SIG-M5 treated with dmso at 0.1 percent for 504 hours (cell line): ENCODE data around the gene GRIK4.
A peak's percentile ranks its signal among the peaks of the same experiment; 100 is the strongest.

Experiments used
- DNase-seq: peaks from one replicate; lab custom pipeline; 2025; ENCODE audit not compliant: unreplicated experiment; lab: John Stamatoyannopoulos, UW

Gene GRIK4

DNA sequence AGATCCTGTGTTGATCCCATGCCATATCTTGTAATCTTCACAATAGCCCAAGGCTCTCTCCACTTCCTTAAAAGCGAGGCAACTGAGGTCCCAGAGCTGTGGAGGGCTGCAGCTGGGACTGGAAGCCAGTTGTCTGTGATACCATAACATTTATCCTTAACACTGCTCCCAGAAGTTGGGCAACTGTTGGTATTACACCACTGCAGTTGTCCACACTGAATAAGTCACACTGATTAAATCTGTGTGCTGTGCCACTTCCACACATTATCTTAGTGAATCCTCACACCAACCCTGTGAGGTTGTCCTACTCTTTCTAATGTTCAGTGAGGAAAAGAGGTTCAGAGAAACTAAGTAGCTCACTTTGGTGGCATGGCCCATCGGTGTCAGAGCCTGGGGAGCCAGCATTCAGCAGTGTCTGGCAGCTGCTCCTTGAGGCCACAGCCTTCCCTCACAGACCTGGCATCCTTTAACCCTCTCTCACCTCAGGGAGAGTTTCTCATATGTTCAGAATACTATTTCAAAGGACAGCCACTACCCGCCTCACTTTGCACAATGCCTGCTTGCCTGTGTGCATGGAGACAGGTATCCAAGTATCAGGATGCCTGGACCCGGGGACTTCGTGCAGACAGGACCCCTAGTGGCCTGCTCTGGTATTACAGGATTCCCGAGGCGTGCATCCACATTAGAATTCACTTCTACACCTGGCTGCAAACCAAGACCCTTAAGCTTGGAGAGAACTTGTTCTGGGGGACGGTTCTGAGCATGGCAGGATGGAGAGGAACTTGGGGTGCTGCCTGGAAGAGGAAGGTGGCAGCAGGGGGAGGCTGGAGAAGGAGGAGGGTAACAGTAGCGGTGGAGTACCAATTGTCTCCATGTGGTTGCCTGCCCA lies 290.5 kb downstream of the GRIK4 start:
- peak; percentile 5 for DNase-seq

DNA sequence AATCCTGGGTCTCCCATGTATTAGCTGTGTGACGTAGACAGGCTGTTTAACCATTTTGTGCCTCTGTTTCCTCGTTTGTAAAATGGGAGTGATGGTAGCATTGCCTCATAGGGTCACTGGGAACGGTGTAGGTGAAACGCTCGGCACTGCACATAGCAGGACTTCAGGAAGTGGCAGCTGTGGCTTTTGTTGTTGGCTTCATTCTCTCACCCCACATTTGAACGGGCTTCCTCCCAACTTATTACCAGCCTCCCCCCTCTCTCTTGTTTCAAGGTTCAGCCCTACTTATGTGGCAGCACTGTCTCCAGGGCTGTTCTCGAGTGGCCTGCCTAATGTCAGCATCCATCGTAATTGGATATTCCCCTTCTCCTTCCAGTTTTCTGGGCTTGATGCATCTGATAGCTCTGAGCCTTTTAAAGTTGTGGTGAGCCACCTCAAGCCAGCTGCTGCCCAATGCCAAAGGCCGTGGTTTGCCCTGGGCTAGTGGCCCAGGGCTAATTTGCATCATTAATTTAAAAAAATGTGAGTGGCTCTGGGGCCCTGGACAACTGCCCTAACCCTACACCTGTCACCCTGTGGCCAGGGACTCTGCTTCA lies 294.5 kb downstream of the GRIK4 start:
- no peak for DNase-seq

DNA sequence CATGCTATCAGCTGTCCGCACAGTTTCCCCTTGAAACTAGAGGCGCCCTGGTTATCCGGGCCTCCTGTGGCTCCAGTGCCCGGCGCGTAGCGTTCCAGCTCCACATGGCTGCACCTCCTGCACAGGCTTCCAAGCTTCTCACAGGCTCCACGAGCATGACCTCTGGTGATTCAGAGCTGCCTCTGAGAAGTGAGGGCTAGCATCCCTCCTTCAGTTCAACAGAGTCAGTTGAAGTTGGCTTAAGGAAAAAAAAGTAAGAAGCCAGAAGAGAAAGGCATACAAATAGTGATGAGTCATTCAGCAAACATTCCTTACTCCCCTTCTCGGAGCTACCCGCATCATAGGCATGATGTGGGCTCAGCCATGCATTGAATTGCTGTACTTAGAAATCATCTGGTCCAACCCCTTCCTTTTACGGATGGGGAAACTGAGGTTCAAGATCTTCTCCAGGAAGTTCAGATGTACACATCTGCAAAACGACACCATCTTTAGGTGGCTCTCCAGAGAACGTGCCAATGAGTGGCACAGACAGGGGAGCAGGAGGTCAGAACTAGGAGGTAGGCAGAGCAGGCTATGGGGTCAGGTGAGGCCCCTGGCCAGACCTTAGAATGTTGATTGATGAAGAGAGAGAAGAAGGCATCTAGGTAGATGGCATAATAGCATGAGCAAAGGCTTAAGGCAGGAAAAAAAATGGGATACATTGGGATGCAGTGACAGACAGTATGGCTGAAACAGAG lies 296.0 kb downstream of the GRIK4 start:
- DNase-seq = peak; percentile 30

DNA sequence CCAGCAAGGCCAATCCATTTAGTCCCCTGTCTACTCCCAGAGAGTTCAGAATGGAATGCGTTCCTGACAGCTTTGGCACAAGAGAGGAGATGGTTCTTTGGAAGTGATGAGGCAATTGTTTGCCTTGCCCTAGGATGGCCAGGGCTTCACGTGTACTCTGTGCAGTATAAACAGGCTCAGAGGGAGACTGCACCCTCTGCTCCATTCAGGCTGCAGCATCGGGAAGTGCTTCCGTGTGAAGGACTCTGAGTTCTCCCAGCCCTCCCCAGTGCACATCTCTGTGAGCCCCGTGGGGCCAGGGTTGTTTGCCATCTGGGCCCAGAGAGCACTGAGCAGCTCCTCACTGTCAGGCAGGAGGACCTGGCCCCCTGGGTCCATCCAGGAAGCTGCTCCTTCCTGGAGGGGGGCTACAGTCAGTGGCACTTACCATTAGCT lies 297.1 kb downstream of the GRIK4 start:
- no peak for DNase-seq

DNA sequence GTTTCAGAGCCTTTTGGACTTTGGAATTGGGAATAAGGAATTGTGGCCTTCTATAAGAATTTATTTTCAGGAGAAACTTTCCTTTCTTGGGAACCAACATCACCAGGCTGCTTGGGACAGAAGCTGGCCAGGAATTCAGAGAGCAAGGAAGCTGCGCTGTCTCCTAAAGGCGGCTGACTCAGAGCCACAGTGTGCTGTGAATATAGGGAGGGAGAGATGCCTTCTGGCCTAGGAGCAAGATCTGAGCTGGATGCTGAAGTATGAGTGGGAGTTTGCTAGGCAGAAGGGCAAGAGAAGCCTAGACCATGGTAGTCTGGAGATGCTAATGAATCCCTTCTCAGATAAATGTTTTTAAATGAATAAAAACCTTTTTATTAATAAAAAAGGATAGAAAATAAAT lies 298.7 kb downstream of the GRIK4 start:
- no peak for DNase-seq

DNA sequence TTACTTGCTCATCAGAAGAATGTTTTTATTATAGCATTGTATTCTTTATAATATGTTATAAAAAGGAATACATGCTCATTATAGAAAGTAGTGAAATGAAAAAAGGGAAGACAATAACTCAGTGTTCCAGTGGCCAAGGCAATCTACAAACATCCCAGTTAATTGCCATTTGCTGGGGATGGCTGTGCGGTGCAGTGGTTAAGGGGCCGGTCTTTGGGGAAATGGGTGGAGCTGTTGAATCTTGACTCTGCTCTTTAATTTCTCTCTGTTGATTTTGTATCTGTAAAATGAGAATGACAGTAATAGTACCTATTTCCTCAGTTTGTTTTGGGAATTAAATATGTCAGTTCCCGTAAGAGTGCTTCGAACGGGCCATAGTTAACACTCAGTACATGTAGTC lies 299.7 kb downstream of the GRIK4 start:
- no peak for DNase-seq

DNA sequence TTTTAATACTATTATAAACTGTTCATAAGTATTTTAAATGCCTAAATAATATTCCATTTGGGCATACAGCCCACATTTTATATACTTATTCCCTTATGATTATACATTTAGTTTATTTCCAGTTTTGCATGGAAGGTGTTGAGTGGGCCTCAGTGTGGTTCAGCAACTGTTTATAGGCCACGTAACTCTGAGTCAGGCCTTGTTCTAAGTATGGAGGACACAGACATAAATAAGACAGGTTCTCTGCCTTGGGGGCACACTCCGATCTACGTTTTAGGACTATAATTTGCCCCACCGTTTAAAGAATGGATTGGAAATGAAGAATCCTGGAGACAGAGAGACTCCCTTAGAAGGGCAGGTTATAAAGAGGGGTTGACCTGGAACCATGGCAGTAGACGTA lies 300.2 kb downstream of the GRIK4 start:
- DNase-seq = no peak

DNA sequence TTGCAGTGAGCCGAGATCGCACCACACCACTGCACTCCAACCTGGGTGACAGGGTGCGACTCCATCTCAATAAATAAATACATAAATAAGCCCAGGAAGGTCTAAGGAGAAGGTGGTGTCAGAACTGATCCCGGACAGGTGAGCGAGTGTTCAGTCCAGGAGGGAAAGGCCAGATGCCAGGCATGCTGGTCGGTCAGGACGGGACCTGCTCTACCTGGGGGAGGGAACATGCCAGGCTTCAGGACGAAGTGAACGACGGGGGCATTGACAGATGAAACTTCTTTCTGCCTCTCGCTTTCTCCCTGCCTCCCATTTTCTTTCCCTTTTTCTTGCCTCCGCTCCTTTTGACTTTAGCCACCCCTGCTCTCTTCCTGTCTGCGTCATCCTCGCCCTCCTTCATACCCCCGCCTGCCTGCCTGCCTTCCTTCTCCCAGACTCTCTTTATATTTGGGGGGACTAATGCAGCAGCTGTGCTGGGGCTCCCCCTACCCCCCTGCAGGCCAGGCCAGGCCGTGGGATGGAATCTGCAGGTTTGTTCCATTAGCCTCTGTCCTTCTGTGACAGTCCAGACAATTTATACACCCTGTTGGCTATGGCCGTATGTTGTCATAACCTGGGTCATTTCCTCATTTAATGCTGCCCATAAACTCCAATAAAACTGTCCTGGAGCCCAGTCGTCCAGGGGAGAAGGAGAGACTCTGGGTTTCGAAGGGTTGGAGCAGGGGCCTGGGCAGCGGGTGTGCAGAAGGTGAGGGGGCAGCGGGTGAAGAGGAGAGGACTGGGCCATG lies 303.2 kb downstream of the GRIK4 start:
- no peak for DNase-seq

DNA sequence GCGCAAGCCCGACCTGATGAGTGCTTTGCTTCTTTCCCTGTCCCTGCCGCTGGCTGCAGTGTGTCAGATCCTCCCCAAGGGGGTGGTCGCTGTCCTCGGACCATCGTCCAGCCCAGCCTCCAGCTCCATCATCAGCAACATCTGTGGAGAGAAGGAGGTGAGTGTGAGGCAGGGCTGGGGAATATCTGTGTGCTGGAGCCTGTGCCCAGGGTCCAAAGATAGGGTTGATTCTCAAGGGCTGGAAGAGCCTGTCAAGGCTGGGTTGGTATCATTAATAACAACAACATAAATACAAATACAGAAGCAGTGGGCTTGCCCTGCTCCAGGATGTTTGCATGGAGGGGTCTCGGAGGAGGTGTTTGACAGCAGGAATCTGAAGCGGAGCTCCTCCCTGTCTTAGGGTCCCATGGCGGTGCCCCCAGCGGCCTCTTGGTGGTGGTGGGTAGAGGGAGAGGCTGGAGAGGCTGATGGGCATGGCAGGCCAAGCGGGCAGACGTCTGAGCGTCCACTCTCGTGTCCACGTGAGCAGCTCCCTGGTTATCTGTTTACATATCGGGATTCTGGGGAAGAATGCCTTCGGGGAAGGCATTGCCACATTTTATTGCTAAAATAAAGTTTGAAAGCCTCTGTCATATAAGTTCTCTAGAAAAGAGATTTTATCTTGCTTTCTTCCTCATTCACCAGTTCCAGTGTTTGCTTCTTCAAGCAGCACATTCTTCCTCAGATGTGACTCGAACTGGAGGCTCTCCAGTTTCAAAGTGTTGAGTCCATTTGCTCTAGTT lies 304.0 kb downstream of the GRIK4 start:
- DNase-seq = no peak

DNA sequence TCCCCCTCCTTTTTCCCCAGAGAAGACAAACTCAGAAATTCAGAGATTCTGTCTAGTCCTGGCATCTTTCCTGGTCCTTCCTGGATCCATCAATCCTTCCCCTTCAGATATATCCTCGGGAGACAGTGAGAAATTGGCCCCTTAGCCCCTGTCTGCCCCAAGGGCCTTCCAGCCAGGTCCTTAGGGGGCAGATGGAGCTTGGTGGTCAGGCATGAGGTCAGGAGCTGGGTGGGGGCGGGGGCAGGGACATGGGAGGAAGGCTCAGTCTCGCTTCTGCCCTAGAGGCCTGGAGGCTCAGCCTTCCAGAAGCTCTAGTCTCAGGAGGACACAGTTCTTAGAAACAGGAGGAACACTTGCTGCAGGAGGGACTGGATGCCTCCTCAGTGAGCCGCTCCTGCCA lies 304.6 kb downstream of the GRIK4 start:
- DNase-seq = no peak

DNA sequence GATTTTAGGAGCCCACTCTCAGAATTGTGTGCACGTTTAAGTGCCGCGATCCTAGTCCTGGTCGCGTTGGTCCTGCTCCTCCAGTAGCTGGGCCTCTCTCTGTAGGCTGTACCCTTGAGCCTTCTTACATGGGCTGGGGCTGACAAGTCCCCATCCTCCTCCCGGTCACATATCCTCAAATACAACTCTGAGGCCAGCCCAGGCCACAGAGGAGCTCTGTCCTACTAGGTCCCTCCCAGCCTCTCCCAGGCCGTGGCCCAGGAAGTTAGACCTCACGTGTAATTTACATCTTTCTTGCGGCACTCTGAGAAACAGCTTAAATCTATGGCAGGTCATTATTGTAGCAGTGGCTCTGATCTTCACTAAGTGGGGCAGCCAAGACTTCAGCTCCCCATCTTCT lies 305.2 kb downstream of the GRIK4 start:
- no peak for DNase-seq

DNA sequence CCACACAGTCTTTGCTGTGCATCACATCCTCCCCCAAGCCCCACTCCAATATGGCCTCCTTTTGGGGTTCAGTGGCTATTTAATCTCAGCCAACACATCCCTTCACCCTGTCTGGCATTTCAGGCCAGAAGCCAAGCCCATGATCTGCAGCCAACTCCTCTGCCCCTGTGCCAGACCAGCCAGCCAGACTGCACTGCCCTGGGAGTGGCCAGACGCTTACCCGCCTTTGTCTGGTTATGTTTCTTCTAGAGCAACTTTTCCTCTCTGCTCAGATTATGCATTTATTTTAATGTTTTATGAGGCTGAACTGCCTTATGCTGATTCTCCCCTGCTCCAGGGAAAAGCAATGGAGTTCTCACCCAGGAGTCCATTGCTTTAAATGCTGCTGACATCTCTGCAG lies 305.6 kb downstream of the GRIK4 start:
- no peak for DNase-seq

DNA sequence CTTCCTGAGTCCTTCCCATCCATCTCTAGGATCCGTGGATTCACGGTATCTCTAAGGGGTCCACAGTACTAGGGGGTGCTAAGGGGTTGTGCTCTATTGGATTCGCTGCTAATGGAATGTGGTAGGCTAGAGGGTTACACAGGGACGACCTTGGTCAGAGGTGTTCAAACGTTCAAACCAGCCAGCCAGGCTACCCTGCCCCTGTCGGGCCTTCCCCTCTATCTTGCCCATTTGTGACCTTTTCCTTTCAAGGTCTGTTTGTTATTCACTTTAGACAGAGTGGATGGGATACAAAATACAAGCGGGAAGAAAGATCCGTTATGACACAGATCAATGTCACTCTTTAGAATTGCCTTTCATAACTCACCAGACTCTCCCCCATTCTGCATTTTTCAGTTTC lies 306.5 kb downstream of the GRIK4 start:
- no peak for DNase-seq

DNA sequence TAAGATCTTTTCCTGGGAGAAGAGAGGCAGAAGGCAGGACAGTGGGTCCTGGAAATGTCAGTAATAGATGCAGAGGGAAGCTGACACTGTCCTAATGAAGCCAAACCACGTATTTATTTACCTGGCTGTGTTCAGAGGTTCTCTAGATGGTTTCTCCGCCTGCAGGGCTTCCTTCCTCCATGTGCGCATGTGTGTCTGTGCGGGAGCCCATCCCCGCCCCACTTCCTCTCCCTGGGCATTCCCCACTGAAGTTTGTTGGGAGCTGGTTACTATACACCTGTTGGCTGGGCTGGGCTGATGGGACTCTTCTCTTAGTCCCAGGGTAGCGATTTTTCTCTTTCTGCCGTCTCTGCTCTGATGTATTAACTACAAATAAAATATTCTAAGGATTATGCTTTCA lies 307.5 kb downstream of the GRIK4 start:
- DNase-seq = no peak

DNA sequence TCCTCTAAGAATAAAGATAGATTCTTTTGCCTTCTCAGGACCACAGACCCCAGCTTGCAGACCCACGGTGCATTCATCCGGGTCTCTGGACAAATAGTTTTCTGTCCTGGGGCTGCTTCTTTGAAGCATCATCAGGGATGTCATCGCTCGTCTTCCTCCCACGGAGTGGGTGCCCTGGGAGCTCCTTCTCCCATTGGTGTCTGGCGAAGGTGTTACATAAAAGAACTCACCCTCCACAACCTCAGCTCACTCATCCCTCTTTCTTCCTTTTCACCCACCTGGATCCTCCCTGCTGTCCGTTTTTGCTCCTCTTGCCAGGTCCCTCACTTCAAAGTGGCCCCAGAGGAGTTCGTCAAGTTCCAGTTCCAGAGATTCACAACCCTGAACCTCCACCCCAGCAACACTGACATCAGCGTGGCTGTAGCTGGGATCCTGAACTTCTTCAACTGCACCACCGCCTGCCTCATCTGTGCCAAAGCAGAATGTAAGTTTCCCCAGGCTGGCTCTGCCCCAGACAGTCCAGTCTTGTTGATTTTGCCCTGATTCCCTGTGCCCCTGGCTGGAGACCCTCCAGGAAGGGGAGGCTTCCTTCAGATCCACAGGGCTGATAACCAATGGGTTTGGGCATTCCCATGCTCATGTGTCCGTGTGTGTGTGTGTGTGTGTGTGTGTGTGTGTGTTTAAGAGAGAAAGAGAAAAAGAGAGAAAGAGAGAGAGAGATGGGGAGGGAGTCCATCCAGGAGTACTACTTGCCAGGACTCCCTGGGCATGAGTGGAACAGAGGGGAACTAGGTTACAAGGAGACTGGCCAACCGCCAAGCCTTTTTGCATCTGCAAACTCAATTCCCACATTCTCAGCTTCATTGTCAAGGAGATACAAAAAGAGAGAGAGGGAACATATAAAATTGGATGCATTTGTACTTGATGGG lies 308.2 kb downstream of the GRIK4 start:
- DNase-seq = no peak

DNA sequence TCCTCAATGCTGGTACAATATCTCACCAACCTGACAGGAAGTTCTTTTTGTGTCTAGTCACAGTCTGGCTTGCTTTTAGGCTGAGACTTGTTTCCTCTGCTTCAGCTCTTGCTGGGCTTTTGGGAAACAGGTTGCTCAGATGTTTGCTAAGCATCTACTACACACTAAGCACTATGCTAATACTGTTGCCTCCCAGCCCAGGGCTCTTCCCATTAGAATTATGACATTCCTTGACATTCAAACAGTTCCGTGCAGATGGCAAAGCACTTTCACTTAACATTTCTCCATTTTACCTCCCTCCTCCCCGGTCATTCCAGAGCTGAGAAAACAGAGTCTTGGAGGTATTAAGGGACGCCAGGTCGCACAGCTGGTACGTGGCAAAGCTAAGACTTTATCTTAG lies 311.6 kb downstream of the GRIK4 start:
- DNase-seq = no peak

DNA sequence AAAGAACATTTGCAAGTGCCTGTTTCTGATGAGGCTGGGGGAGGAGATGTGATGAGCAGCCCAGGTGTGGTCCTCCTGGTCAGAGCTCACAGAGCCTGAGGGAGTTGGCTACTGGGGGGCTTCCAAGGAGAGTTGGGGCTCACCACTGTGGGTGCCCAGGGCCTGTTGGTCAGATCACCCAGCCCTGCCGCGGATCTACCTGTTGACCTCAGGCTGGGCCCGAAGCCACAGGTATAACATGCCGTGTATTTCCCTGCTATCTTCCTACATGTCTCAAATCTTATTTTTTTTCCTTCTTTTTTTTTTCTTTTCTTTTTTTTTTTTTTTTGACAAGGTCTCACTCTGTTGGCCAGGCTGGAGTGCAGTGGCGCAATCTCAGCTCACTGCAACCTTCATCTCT lies 312.7 kb downstream of the GRIK4 start:
- DNase-seq = no peak

DNA sequence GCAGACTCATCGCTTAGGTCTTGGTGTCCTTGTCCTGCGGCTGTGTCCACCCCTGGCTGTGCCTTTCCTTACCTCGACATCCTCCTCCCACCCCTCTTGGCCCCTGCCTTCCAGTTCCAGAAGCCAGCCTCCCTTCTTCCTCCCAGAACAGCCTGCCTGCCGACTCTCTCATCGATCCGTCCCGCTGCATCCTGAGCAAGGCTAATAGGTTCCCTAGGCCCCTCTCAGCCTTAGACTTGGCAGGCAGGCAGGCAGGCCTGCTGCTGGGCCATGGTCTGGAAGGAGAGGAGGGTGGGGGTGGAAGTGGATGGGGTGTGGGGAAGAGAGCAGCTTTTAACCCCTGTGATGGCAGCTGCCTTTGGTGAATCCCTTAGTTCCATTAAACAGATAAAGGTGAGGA lies 315.6 kb downstream of the GRIK4 start:
- DNase-seq = no peak

DNA sequence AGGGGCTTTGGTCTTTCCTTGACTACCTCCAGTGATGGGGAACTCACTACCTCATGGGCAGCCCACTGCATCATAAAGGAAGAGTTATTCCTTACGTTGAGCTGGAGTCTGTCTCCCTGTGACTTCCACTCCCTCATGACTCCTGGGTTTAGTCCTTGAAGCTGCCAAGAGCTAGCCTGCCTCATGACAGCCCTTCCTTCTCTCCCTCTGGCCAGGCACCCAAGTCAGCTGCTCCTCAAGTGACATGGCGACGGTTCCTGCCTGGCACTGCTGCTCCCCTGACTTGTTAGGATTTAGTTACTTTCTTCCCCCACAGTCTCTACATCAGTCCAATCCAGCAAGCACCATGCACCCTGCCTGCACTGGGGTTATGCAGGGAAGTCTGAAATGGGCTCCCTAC lies 316.3 kb downstream of the GRIK4 start:
- DNase-seq = no peak
